ENCODE data around the gene REV3L.

Gene REV3L

DNA sequence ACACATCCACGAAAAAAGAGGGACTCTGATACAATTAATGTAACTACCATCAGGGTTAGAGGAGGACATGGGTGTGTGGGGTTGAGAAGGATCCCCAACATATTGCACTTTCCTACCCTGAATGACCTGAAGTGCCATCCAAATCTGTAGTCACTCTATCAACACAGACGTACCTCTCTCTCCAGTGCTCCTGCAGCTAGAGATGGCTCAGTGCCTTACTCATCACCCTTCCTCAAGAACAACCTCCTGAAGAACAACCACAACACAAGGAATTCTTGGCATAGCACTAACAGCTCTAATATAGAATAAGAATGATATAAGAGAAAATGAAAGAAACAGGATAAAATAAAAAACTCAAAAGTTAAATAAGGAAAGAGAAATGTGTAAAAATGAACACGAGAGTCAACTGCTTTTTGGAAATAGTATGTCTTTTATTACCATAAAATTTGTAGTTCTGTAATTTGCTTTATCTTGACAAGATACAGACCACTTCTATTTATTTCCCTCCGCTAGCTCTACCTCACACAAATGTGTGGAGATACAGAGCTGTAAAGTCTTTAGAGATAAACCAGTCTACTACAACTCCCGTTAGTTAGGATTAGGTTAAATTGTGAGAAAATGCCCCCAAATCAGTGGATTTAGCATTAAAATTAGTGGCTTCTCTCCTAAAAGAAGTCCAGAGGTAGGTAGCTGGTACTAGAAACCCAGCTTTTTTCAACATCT, 63.9 kb downstream of the REV3L start:
- DNase-seq (ENCODE audit: low read depth), result no peak

DNA sequence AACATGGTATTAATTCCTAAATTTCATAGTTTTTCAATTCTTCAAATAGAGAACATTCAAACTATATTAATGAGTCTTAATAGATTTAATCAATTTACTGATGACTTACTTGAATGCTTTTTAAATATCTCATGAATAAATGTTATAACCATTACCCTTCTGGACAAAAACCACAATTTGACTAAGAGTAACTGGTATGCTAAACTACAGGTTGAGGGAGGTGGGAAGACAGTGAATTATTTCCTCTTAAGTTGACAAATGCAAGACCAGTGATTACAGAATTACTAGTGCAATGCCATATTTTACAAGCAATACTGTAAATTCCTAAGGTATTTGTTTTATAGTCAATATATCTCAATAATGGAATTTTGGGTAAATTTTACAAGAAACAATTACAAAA, 65.1 kb downstream of the REV3L start:
- no peak for DNase-seq (ENCODE audit: low read depth)

DNA sequence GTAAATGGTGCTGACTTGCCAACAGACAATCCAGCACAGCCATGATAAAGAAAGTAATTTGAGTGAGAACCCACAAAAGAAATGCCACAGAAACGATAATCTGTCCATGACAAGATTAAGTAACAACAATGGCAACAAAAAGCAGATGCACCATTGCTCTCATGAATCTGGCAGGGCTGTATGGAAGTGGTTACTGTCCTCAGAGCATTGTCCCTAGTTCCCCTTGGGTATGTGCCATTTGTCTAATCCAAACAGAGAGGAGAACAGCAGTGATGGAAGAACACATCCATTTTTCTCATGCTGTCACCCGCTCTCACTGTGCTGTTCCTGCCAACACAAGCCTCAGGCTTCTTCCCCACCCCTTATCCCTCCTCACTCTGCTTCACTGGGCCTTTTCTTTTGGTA, 65.8 kb downstream of the REV3L start:
- no peak for DNase-seq (ENCODE audit: low read depth)

DNA sequence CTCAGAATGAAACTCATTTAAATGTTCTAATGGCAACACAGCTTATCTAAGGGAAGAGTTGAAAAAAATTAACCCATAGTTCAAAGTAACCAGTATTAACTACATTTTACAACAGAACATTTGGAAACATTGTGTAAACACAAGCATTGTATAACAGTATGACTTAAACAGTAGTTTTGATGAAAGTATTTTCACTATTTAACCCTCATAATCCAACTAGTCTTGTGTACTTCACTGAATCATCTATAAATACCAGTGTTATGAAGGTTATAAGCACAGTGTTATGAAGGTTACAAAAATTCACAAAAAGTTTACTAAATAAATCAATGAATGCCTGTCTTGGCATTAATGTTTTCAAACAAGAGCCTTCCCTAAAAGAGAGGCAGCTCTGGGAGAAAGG, 66.5 kb downstream of the REV3L start:
- DNase-seq (ENCODE audit: low read depth), result no peak

DNA sequence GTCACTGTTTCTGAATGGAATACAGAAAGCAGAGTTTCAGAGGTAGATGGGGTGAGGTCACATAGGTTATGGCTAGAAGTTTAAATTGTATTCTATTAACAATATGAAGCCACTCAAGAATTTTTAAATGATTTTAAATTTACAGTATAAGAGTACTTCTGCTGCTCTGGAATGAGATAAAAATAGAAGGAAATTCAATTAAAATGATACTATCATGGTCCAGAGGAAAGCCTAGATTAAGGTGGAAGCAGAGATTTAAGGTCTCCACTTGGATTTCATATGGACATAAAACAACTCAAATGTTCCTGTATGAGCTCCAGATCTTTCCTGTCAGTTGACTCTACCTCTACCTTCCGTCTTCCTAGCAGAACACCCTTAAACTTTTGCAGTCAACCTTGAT, 68.6 kb downstream of the REV3L start:
- DNase-seq (ENCODE audit: low read depth), result no peak

DNA sequence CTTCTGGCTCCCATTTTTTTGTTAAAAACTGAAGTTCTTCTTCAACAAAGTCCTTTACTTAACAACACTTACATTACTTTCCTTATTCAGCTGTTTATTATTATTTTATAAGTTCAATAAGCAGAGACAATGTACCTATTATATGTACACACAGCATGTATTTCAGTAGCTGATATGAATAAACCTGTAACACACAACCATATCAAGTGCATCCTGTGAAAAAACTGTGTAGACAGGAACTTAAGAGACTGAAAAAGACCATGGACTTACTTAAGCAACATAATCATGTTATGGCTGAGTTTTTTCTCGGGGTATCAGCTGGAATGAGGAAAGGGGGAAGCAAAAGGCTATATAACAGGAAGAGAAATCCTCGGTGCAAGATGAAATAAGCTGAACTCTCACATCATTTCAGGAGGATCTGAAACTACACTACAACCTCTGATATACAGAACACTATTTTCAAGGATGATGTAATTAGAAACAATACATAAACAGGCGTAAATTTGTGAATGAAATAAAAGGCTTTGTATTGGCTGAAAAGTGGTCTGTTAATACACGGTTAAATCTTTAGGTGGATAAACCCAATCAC, 70.9 kb downstream of the REV3L start:
- no peak for DNase-seq (ENCODE audit: low read depth)

DNA sequence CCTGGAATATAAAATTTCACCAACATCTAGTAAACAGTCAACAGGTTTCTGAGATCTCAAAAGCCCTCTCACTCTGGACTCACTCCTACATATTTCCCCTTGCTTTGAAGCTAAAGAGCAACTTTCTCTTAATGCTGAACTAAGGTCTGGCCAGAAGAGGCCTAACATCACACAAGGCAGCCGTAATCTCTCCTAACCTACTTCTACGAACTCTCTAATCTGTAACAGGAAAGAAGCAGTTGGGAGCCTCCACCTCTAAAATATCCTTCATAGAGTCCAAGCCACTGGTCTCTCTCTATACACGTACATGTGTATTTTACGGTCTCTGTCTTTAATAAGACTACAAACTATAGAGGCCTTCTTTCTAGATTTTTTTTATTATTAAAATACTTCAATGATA, 72.0 kb downstream of the REV3L start:
- DNase-seq (ENCODE audit: low read depth), result no peak

DNA sequence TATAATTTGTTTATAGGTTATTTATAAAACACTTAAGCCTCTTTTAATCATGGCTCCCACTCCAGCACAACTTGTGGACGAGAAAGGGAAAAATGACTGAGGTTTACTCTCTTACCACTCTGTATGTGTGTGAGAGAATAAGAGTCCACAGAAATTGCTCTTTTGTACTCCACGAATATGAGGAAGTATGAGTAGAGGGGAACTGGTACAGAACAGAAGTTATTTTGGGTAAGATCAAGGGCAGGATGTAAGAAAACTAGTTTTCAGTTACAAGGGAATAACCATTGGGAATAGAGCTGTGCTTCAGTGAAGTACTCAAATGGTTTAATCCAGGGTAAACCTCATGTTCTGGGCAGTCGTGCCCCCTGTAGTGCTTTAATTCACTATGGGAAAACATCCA, 72.6 kb downstream of the REV3L start:
- DNase-seq (ENCODE audit: low read depth), result no peak

DNA sequence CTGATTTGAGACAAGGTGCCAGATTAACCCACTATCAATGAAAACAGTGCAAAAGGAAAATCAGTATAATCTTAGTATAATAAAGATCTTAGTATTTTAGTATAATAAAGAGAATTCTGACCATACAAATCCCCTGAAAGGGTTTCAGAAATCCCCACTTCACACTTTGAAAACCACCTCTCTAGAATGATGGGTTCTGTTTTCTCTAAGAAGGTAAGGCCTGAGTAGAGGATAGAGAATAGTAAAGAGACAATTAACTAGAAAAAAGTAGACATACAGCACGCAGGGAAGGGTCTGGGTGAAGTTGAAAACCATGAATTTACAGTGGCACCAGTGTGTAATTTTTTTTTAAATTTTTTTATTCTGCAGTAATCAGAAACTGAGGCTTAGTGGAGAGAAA, 73.6 kb downstream of the REV3L start:
- no peak for DNase-seq (ENCODE audit: low read depth)

DNA sequence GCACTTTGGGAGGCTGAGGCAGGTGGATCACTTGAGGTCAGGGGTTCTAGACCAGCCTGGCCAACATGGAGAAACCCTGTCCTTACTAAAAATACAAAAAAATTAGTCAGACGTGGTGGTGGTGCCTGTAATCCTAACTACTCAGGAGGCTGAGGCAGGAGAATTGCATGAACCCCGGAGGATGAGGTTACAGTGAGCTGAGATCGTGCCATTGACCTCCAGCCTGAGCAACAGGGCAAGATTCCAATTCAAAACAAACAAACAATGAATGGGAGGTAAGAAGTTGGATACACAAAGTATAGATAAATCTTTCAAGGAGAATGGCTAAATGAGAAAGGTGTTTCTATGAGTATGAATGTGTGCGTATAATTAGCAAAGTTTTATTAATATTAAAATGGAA, 75.3 kb downstream of the REV3L start:
- no peak for DNase-seq (ENCODE audit: low read depth)

DNA sequence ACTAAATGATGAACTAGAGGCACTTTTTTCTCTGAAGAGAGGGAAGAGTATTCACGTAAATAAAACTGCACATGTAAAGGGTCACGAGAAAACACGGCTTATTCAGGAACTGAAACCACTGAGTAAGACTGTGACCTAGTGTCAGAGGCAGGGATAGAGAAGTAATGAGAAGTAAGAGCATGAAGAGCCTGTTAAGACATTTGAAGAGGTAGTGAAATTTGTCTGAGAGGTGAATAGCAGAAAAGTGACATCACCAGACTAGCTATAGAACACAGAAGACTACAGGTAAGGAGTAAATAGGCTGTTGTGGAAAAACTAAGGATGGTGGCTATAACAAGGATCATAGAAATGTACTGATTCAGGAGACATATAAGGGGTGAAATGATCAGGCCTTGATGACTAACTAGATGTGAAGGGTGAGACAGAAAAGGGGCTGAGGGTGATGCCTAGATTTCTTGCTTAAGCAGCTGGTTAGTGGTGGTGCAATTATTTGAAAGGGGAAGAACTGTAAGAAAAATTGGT, 76.8 kb downstream of the REV3L start:
- DNase-seq (ENCODE audit: low read depth), result no peak

DNA sequence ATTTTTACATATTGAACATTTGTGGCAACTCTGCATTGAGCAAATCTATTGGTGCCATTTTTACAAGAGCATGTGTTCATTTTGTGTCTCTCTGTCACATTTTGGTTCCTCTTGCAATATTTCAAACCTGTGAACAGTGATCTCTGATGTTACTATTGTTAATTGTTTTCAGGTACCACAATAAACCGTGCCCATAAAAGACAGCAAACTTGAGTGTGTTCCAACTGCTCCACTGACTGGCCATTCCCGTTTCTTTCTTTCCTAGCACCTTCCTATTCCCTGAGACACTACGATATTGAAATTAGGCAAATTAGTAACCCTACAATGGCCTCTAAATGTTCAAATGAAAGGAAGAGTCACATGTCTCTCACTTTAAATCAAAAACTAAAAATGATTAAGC, 79.6 kb downstream of the REV3L start:
- no peak for DNase-seq (ENCODE audit: low read depth)

DNA sequence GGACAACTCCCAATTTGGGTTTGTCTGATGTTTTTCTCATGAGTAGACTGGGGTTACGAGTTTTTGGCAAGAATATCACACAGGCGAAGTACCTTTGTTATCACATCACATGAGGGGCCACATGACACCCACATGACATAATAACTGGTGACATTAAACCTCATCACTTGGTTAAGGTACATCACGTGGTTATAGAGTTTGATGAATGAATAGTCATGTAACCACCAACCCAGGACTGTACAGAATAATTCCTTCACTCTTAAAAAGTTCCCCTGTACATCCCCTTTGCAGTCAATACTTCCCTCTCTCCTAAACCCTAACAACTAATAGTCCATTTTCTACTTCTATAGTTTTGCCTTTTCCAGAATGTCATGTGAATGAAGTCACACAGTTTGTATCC, 83.4 kb downstream of the REV3L start:
- no peak for DNase-seq (ENCODE audit: low read depth)

DNA sequence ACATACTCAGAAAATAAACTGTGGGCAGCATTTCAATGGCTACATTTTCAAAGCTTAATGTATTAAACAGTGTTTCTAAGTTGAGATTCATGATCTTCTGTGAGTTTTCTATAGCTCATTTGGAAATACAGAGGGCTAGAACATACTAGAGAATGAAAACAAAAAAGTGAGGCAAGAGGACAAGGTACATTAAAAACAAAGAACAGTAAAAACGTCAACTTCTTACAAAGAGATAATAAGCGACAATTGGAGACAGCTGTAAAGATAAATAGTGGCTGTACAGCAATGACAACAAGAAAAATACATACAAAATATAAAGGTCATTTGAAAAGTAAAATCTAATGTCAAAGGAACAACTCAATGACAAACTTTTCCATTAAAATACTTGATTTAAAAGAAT, 94.3 kb downstream of the REV3L start:
- no peak for DNase-seq (ENCODE audit: low read depth)

DNA sequence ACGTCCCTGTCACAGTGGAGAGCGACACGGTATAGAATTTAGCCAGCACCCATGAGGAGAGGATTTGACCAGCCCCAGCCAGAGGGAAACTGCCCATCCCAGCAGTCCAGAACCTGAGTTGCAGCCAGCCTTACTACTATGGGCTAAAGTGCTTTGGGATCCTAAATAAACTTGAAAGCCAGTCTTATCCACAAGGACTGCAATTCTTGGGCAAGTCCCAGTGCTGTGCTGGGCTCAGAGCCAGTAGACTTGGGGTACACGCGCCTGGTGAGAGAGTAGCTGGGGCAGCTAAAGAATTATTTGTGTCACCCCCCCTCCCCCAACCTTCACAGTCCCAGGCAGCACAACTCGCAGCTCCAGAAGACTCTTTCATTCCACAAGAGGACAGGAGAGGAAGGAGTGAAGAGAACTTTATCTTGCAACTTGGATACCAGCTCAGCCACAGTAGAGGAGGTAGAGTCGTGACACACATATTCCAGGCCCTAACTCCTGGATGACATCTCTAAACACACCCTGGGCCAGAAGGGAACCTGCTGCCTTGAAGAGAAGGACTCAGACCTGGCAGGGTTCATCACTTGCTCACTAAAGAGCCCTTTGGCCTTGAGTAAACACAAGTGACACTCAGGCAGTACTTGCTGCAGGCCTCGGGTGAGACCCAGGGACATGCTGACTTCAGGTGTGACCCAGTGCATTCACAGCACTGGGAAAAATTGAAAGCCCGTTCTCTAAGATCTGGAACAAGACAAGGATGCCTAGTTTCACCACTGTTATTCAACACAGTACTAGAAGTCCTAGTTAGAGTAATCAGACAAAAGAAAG, 100.3 kb downstream of the REV3L start:
- no peak for DNase-seq (ENCODE audit: low read depth)

DNA sequence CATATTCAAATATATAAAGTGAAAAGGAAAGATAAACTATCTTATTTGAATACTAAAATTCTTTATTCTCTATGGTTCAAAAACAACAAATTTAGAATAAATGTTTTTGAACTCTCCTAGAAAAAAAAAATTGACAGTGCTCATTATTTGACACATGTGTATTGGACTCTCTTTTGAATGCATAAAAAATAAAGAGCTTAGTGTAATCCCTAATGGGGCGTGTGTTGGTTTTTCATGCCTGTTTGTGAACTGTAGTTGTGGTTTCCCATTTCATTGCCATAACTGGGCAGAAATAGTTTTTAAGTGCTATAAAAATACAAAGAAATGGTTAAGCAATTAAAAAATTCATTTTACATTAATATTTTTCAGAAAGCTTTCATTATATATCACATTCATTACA, 101.3 kb downstream of the REV3L start:
- no peak for DNase-seq (ENCODE audit: low read depth)

DNA sequence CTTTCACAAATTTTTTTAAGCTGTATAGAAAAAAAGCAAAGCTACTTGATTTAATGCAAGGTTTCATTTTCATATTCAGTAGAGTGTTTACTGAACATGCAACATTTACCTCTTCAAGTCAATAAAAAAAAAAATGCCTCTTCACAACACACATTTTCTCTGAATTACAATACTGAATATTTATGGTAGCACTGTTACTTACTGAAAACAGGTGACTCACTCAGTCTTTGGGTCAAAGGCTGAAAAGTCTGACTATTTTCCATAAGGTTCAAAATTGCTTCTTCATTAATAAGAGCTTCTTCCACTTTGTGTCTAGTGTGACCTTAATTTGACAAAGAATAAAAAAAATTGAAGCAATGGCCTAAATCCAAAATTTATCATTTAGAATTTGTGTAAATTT, 101.9 kb downstream of the REV3L start:
- no peak for DNase-seq (ENCODE audit: low read depth)

DNA sequence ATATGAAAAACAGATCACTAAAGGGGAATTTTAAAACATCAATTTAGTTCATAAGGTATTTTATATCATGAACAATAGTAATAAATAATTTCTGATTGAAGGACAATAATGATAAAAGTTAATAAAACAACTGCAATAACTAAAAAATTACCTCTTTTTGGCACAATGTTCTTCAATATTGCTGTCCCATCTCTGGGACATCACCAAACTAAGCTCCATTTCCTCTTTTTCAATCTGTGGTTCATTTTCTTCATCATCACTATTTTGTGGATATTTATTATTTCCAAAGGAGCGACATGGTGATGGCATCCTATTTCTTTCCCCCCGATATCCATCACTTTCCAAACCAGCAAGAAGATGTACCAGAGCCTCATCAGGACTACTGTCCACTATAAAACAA, 103.2 kb downstream of the REV3L start:
- no peak for DNase-seq (ENCODE audit: low read depth)

DNA sequence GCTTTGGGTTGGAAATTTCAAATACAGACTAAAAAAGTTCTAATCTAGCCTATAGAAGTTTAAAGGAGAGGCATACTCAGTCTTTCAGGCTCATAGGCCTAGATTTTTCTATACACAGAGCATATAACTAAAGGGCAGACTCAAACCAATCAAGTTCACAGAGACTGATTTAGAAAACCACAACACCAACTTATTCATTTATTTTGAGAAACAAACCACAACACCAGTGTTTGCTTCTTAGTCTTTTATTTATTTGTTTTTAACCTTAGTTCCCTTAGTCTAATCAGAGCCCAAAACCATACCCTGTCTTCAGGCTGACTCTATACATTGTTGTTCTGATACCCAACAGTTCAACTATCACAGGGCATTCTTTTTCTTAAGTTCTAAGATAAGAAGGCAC, 103.7 kb downstream of the REV3L start:
- no peak for DNase-seq (ENCODE audit: low read depth)

DNA sequence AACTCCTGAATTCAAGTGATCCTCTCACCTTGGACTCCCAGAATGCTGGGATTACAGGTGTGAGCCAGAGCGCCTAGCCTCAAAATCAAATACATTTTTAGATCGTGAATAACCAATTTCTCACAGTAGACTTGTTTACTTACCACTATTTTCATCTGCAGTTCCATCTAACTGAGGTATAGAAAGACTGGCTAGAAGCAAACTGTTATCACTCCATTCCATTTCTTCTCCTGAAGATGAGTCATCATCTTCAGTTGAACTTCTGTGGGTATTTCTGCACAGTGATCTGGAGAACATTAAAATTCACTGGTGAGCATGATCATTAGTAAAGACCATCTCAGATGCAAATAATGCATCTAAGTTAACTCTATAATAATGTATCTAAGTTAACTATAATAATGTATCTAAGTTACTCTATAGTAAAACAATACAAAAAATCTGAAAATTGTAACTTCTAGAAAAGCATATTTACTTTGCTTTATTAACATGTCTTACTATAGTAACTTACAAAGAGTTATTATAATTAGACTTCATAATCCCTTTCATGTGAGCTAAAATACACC, 105.4 kb downstream of the REV3L start:
- DNase-seq (ENCODE audit: low read depth), result no peak

DNA sequence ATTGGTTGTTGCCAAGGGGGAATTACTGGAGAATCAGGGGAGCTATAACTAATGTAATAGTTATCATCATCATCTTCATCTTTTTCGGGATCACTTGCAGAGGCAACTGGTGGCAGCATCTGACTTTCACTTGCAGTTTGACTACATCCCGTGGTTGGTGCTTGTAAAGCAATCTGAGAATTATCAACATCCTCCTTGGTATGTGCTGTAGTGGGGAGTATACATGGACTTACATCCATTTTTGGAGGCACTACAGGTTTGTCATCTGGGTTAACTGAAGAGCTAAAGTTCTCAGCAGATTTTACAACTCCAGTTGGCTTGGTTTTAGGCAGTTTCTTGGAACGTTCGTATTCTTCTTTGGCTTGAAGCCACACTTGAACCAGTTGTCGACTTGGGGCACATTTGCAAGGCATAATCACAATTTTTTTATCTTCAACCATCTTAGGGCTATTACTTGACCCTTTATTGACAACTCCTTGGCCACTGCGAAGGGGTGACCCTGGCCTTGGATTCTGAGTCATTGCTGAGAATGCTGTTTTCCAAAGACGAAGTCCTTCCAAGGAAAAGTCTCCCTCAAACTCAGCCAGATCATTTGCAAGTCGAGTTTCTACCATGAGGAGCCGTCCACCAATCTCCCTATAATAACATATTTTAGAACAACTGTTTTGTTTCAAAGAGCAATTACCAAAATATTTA, 115.5 kb downstream of the REV3L start:
- DNase-seq (ENCODE audit: low read depth), result no peak

DNA sequence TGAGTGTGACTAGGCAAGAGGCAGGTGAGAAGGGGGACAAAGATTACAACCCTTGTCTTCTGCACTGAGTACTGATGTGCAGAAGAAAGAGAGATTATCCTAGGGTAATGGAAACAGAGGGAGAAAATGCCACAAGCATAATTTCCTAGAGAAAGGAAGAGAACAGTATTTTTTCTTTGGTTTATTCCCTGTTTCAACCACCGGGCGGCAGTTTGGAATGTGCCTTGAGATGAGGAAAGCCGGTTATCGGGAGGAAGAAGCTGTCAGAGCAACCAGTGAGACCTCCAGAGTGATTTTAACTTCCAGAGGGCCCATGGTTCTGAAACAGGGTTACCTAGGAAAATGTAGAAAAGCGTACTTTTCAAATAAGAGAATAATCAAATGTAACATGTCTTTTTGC, 121.4 kb downstream of the REV3L start:
- no peak for DNase-seq (ENCODE audit: low read depth)

Data from activated gamma-delta T cell treated with anti-CD3 and anti-CD28 coated beads, Interleukin-2, amount 50 U/mL, for 16 hours (primary cell).